ENCODE data around the gene SORCS1.
A peak's percentile ranks its signal among the peaks of the same experiment; 100 is the strongest.

Gene SORCS1

DNA sequence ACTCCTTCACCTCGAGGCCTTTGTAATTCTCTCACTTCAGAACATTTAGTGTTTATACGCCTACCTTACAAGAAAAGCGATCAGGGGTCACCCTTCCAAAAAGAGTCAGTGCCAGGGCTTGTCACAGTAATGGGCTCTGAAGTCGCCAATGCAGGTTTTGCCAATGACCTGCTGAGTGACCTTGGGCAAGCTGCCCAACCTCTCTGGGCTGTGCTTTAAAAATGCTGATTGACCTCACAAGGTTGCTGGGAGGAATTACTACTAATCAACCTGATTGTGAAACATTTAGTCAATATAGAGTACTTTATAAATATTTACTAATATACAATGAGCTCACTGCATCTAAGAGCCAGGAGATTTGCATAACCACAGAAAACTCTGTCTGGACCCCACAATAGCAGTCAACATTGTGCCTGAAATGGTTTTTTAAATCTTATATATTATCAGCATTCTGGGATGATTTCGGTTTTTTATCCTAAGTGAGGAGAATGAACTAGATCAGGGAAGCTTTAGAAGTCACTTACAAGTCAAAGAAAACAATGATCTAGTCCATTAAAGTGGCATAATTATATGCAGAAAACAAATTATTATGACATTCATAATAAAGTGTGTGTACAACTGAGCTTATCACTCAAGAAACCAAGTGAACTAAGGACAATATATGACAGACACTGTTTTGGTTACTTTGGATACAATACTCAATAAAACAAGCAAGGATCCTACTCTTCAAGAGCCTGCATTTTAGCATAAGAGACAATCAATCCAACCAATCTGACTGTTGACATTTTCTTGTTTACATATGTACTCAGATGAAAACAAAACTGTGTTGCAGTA is 290.5 kb downstream of the SORCS1 start:
- no peak for DNase-seq

DNA sequence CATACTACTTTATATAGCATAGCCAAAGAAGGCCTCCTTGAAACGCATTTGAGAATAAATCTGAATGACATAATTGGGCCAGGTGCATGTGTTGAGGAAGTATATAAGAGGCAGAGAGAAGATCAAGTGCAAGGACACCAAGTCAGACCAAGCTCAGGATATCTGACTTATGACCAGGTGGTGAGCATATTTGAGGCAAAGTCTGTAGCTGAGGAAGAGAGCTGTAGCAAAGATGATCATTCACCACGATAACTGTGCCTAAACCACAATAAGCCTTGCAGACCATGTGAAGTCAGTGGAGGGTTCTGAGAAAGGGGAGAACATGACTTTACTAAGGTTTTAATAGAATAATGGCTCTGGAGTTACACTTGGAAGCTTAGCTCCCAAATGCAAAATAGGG is 292.3 kb downstream of the SORCS1 start:
- DNase-seq: no peak

DNA sequence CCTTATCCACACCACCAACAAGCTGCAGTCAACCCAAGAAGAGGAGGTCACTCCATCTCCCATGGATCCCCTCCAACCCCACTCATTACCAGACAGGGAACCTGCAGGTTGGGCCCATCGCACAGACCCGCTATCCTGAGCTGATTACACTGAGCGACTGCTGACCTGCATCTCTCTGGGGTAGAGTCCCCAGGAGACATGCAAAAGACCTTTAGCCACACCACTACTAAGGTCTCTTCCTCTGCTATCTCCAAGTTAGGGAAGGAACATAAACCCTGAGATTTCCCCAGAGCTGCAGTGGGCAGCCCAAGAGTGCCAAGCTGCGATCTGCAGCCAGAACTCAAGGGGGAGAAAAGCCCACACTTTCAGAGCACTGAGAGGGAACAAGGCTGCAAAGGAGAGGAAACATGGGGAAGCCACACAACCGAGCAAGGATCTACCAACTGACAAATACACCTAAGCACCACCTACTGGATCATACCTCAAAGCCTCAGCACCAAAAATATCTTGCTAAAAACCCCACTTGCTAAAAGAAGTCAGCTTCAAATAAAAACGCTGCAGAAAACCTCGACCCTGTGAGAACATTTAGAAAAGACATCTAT is 298.2 kb downstream of the SORCS1 start:
- no peak for DNase-seq

DNA sequence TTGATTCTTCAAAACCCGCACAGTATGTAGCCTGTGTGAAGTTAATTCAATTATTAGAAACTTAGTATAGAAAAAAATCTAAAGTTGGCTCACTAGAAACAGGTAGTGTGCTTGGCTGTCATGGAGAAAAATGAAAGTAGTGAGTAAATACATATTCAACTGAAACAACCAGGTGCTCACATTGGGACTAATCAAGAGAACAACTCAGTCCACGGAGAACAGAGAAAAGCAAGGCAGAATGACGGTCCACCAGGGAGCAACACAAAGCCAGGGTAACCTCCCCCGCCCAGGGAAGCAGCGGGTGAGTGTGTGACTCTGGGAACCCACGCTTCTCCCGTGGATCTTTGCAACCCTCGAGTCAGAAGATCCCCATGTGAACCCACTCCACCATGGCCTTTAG is 300.5 kb downstream of the SORCS1 start:
- DNase-seq: no peak

DNA sequence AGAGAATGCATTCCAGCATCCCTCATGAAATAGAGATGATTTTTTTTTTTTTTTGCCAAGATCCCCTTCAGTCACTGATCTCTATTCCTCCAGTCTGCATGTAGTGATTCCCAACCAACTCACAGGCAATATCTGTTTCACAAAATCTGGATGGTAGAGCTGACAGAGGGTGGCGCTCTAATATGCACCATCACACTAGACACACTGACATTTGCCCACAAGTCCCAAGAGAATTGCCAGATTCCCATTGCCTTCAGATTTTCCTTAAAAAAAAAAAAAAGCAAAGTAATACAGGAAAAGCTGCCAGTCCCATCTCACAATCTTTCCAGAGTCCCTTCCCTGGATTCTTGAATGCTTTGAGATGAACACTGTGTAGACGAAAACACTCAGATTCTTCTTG is 301.0 kb downstream of the SORCS1 start:
- DNase-seq: no peak

DNA sequence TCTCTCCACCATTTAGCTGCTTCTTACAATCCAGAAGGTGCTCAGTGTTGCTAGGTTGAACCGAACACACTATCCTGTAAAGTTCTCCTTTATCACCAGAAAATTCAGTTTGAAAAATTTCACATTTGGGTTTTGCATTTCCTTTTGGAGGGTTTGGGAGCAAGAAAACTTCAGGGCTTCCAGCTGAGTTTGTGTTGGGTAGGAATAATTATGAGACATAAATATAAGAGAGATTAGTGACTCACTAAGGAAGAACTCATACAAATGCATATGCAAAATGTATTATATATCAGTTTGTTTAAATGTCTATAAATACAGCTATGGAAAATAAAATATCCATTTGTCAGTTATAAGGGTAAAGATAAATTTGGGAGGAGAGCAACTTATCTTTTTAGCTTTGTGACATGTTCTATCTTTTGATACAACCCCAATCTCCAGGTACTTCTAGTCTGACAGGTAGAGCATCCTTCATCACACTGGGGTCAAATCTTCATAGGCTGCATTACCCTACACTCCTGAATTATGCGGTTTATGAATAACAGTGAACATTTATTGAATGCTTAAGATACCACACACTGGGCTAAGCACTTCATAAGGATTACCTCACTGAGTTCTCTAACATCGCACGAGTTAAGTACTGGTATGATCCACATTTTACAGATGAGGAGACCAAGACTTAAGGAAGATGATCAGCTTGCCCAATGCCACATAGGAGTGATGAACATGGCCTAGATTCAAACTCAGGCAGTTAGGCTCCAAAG is 304.4 kb downstream of the SORCS1 start:
- no peak for DNase-seq

DNA sequence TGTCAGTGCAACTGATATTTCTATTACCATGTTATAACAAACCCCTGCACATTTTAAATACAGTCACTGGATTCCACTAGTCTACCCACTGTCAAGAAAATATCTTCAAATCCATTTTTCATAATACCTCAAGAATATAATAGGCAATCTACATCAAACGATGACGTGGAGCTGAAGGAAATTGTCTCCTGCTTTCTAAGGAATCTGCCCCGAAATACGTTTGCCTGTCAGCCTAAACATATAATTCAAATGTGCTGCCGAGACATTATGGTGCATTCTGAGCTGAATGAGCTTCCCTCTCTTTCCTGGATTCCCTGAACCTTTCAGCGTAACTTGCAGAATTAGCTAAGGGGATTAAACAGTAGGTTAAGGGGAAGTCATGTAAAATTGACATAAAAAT is 306.8 kb downstream of the SORCS1 start:
- DNase-seq: no peak

DNA sequence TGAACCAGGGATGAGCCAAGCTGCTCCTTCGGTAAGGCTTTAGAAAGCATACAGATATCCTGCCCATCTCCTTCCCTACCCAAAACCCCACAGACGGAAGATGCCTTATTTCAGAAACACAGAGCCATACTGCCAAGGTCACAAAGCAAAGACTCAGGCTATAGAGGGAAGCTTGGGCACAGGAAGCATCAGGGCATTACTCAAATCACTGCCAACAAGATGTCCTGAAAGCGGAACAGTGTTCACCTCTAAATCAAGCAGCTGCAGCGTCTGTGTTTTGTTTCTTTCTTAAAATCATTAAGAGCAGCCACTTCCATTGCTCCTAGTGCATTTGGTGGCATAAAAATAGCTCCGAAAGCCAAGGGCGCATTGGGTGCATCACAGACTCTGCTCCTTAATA is 307.3 kb downstream of the SORCS1 start:
- no peak for DNase-seq

DNA sequence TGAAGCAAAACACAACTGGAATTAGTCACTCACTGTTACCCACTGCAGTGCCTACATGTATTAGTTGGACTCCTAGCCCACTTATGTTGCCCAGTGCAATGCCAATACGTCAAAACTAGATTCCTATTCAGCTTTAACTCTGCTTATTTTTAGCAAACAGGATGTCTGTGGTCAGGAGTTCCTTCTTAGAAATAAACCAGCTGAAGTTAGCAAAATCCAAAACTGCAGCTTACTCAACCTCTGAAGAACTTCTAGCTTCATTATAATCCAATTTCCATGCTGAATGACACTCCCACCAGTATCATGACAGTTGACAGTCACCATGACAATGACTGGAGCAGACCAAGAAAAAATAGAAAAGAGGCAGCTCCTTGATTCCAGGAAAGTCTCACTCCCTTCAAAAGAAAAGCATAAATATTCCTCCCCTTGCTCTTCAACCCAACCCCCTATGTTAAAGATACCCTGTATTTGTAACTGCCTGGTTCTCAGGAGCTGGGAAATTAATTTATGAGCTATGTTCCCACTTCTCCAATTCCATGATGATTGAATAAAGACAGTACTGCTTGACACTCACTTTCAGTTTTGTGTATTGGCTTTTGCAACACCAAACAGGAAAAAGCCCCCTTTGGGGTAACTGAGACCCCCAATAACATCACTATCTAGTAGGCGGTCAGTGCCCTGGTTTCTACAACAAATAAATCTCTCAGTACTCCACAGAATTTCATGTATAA is 327.4 kb downstream of the SORCS1 start:
- DNase-seq: peak; percentile 99

DNA sequence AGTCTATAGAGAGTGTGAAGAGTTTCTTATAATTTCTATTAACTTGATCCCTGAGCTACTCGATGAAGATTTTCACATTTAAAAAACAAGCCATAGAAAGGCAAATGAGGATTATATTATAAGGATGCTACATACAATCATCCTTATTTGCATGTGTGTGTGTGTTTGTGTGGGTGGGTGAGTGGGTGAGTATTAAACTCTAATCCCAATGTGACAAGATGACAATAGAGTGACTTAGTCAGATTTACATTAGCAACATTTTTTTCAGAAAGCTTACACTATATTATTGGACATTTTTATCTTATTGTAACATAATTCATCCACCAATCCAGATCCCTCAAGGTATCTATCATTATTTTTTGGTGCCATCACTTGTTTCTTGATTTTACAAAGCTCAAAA is 331.7 kb downstream of the SORCS1 start:
- no peak for DNase-seq

DNA sequence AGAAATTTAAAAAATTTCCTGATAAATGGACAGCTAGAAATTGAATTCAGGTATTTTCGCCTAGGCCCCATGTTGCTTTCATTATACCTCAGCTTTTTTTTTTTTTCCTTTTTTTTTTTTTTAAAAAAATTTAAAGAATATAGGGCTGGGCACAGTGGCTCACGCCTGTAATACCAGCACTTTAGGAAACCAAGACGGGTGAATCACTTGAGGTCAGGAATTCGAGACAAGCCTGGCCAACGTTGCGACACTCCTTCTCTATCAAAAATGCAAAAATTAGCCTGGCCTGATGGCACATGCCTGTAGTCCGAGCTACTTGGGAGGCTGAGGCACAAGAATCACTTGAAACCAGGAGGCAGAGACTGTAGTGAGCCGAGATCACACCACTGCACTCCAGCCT is 334.0 kb downstream of the SORCS1 start:
- peak; percentile 82 for DNase-seq

DNA sequence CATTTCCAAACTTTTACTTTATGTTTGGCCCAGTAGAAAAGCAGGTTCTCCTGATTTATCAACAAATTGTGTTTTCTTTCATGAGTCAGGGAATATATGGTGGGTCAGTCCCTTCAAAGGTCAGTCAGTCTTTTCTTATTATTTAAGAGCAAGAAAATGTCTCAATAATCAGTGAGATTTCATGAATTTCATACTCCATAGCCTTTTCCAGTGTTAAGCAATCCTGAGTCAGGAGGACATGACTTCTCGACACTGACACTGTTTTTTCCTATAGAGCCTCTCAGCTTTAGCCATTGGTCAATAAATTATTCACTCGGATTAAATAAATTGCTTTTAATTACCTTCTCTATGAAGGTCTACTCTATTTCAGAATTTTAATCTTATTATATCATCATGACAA is 334.5 kb downstream of the SORCS1 start:
- DNase-seq: no peak

DNA sequence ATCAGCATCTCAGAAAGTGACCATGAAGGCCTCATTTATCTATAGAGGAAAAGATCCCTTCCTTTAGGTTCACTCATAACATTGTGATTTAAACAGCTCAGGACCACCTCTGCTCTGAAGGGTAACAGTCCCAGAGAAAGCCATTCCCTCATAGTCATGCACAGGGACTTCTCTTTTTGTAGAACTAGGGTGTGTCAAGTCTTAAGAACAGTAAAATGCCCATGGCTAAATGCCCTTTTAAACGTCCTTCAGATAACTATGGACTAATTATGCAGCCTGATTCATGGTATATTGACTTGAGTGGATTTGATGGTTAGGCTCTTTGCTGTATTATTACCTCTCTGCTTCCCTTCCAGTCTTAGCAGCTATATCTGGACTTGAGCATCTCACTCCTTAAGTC is 337.8 kb downstream of the SORCS1 start:
- no peak for DNase-seq

DNA sequence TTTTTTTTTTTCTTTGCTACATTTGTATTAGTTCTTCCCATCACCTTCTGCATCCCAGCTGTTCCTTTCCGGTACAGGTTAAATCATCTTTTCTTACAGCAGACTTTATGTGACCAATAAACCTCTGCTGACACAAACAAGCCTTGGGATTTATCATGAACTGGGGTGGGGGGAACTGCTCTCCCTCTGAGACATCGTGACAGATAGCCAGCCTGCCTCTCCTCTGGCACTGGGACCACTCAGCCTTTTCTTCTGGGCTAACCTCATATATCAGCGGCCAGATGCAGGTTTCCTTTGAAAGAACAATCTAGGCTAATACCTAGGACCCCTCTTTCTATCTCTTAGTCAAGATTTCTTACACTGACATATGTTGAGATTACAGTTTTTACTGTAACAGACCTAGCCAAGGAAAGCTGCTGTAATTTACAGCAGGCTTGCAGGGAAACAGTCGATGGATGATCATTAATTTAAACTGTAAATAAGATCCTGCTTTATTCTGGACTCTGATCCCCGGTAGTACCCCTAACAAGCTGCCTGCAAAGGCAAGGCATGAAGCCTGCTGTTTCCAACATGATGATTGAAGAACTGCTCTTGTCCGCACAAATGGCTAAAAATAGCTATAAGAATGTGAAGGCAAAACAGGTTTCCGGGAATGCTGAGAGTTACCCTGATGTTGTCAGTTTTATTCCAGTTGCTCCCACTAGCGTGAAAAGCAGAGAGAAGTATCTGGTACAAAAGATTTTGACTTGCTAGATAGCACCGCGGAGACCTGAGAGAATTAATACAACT is 338.7 kb downstream of the SORCS1 start:
- DNase-seq: no peak

DNA sequence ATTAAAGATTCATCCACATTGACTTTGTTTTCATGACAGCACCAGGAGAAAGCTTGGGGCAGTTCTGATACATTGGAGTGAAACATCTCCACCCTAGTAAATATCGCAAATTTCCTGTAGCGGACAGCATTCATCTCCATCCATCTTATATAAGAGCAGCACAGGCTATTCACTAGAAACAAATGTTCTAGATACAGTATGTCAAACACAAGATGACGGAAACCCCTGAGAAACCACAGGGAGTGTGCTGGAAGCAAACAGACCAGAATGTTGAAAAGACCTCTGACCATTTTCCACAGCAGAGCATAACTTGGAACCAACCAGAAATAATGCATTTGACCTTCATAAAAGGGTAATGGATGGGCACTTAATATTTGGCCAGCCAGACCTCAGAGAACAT is 343.9 kb downstream of the SORCS1 start:
- no peak for DNase-seq

DNA sequence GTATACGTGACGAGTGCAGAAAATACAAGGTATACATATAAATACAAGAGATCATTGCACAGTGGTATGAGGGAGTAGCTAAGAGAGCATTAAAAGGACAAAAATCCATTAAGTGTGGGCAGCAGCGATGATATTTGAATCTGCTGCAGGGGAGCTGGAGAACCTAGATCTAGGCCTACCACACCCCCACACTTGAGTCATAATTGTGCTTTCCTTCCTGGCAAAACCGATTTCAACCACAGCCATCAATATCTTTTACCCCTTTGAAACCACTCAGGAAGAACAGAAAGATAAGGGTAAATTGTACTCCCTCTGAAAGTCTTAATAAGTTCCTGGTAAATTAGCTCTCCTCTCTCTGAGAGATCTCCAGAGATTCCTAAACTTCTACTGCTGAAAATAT is 345.0 kb downstream of the SORCS1 start:
- DNase-seq: peak; percentile 67

DNA sequence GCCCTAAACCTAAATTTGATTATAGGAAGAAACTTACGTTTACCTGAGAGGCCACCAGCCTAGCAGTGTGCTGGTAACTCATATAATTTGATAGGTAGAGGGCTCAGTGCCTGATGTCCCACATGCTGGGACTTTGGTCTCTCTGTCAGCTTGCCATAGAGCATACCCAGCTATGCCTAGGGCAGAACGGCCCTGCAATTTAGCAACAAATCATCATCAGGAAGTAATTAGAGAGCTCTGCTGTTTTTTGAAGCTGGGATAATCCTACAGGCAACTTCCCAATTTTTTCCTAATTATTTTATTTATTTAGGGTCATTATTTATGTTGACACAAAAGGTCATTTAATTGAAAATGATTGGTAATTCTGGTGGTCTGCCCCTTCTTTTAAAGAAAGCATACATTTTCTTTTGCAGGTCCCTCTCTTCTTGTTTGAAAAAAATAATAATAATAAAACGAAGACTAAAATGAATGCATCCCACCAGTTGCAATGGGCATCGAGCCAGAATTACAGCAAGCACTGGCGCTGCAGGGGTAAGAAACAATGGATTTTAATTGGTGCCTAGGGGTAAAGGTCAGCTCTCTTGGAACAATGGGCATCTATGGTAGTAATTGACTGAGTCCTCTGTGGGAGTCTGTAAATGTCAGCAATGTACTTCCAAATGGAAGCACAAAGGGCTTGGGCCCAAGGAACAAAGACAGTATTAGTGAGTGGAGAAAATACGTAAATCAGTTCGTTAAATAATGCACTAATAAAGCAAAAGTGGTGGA is 348.0 kb downstream of the SORCS1 start:
- DNase-seq: no peak

DNA sequence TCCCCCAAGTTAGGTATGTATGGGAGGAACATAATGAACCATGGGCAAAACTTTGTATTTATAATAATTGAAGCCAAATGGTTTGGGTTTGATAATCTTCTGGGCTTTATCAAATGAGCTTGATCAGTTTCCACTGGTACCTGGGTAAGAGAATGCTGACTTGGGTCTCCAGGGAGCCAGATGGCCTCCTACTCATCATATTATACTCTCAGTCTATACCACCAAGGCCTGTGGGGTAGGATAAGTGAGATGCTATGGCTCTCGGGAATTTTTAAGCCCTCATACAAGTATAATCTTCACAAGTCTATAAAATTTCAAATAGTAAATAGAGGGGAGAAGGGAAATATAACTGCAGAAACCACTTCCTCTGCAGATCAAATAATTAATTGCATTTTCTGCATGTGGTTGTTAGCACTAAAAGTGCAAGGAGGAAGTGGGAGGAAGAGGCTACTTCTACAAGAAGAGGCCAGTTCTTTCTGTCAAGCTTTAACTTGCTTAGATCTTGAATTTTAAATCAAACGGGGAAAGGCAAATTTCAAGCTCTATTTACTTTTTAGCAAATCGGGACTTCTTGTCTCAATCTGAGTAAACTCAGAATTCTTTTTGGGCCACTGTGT is 349.0 kb downstream of the SORCS1 start:
- DNase-seq: peak; percentile 79

DNA sequence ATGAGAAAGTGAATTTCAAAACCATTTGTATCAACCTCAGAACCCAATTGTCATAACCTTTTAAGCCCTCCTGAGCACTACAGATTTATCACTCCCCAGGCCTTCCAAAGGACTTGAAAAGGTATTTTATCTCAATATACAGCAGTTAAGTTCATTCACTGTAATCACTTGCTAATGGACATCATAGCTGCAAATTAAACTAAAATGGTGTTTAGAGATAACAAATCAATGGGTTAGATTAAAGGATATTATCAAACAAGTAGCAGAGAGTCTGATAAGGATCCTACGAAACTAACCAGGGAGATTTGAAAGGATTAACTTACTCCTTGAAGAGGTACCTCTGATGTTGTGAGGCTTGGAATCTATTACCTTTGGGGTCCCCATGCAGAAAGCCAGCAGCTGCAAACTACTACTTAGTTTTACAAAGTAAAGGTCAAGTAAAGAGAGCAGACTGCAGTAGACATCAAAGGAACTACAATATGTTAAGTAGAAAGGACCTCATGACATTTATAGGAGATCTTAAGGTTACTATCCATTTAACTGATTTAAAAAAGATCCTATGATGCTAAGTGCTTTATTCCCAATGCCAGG is 359.4 kb downstream of the SORCS1 start:
- no peak for DNase-seq

DNA sequence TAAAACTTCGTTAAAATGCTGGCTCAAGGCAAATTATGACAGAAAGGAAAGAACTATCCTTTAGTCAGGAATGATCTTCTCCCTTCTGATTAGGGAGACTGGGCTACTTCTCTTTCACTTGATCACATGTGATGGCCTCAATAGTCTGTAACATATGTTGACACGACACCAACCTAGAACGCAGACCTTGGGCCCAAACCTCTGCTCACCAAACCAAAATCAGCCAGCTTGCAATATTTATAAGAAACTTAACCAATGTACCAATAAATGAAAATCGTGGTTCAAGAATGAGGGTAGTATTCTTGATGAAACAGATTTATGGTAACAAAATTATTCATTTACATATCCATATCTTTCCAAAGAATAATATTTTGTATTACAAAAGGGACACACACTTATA is 361.6 kb downstream of the SORCS1 start:
- no peak for DNase-seq

DNA sequence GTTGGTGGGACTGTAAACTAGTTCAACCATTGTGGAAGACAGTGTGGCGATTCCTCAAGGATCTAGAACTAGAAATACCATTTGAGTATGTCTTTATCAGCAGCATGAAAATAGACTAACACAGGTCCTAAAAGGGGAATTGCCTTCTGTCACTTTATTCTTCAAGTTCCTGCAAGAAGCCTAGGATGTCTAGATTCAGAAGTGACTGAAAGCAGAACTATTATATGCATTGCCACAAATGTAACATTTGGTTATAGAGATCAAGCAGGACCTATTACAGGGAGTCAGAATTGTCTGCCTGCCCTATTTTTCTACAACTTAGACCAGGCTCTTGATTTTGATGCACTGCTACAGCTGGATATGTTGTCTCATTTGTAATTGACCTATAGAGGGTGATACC is 364.7 kb downstream of the SORCS1 start:
- DNase-seq: peak; percentile 87

All from MV-4-11 (cell line).